Hippocampal formation (tissue), 2 donors: ENCODE results near the gene QSOX2.

ENCODE experiments used
- DNase-seq, 2 donors: peaks; one replicate each; lab custom pipeline; 2025; lab: John Stamatoyannopoulos, UW

QSOX2 gene

DNA sequence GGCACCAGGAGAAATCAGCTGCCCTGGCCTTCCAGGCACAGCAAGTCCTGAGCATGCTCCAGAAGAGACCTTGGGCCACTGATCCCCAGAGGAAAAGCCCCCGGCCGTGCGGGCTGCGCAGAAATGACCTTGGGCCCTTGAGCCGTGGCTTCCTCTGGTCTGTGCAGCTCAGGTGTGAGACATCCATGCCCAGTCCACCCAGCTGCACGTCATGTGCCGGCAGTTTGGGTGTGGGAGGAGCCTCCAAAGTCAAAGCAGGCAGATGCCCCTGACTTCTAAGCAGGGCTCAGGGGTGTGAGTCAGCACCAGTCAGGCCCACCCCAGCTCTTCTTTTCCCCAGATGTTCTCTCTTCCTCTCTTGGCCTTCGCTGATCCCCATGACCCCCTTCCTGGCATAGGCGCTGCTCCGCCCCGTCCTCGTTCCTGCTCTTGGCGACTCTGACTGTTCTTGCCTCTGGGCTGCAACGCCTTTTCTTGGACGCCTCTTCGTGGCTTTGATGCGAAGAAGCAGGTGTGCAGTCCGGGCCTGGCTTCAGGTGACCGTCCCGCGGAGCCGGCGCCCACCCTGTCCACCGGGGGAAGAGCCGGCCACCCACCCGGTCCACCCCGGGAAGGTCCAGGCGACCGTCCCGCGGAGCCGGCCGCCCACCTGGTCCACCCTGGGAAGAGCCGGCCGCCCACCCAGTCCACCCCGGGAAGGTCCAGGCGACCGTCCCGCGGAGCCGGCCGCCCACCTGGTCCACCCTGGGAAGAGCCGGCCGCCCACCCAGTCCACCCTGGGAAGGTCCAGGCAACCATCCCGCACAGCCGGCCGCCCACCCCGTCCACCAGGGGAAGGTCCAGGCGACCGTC, 5.9 kb upstream of the QSOX2 start:
- DNase-seq = no peak

DNA sequence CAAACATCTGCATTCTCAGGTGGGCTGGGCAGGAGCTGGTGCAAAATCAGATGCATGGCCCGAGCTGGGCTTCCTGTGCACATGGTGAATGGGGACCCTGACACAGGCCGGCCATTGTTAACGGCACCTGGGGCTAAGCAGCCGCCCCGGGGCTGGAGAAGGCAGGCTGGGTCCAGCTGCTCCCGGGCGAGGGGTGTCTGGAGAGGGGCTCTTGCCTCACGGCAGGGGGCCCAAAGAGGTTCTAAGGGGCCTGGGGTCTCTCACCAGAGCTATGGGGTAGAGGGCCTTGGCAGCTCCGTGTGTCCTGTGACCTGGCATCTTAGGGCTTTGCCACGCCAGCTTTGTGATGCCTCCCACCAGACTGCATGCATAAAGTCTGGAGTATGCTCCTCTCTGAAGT, 5.1 kb upstream of the QSOX2 start:
- no peak for DNase-seq

DNA sequence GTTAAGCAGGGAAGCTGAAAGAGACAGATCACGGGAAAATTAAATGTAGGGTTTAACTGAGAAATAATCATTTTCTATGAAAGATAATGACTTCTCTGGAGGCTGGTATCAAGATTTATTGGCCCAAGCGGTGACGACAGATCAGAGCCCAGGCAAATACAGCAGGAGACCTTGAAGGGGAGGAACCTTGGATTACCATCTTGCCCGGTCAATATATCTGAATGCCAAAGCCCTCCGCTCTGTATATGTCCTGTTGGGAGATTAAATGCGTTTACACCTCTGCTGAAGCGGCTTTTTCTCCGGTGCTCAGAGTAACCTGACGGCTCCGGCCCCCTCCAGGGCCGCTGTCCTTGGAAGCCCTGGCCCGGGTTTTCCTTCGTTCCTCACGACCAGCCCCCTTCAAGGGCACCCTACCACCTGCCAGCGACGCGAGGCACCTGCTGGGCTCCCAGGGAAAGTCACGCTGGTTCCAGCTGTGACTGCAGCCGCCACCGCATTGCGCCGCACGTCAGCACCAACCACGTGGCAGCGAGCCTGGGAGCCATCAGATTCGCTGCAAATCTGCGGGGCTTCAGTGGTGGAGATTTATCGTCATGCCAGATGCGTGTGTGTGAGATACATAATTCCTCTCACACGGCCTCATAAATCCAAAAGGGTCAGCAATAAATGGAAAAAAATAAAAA, 4.4 kb upstream of the QSOX2 start:
- no peak for DNase-seq

- no peak for DNase-seq
Observed at GRCh38 chr9:136248951-136249876, 3.6 kb upstream of the QSOX2 start.

GRCh38 chr9:136247947-136248637, 2.5 kb upstream of the QSOX2 start:
- no peak for DNase-seq

GRCh38 chr9:136247551-136247916, 1.9 kb upstream of the QSOX2 start:
- DNase-seq = no peak

GRCh38 chr9:136246849-136247550, 1.4 kb upstream of the QSOX2 start:
- DNase-seq = no peak

DNA sequence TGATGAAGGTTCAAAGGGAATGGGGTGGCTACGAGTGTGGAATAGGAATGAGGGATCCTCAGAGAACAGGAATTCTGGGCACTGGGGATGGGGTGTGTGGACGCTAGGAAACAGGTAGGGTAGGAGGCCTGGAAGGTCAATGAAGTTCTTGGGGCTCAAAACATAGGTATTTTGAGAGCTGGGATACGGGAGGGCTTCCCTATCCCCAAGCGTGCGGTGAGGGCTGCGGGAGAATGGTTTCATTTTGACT, 718 bp downstream of the QSOX2 start:
- DNase-seq = no peak

DNA sequence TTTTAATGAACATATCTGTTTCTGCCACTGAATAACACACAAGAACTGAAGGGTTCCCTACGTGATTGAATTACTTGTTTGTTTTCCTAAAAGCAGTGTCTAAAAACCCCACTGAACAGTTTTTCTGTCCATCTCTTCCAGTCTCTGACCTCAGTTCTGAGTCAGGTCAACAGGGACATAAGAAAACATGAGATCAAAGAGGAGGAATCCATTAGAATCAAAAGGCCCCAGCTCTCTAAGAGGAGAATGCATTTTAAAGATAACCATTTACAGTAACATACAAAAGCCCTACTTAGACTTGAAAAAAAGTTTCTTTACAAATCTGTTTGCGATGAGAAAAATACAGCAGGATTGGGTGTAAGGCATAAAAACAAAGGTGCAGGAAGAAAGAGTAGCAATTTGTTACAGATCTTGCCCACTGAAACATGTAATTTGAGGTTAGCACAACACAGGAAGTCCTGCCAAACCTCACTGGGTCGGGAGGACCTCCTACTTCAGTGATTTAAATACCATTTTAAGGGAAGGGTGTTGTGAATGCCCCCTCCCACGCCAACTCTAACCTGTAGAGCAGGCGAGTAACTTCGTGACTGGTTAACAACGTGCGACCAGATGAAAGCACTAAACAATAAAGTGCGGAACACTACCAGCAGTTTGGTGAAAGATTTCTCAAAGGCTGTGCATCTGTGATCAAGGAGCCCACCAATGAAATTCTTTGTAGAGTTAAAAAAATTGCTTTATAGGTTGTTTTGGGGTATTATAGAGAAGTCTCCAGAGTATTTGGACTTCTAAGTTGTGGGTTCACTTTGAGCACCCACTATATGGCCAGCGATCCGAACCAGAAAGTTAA, 1.3 kb downstream of the QSOX2 start:
- no peak for DNase-seq

- DNase-seq = no peak
Observed at GRCh38 chr9:136243631-136244030, 2.0 kb downstream of the QSOX2 start.

GRCh38 chr9:136242918-136243525, 2.6 kb downstream of the QSOX2 start:
- DNase-seq = no peak

DNA sequence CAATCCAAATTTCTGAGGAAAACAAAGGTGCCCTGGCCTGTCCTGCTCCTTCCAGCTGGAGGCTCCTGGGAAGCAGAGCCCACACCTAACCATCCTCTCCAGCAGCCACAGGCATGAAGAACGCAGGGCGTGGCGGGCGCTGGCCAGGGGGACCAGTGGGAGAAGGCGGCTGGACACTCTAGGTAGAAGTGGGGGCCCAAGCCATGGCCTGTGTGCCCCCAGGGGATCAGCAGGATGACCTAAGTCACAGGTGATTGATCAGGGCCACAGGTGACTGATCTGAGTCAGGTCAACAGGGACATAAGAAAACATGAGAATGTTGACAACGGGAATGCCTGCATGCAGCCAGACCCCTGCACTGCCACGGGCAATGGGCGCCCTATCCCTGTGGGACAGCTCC, 3.4 kb downstream of the QSOX2 start:
- DNase-seq = no peak

DNA sequence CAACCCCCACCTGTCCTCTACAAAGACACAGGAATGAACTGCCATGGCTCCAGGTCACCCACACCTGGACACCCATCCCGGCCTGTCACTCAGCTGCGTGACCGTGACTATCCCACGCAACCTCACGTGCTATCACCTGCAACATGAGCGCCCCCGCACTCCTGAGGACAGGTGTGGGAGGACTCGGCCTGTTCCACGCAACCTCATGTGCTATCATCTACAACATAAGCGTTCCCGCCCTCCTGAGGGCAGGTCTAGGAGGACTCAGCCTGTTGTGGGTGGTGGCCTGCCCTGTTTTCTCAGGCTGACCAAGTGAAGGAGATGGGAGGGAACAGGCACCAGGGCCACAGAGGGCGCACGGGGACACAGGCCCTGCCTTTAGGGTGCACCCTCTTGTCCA, 4.1 kb downstream of the QSOX2 start:
- DNase-seq = no peak

DNA sequence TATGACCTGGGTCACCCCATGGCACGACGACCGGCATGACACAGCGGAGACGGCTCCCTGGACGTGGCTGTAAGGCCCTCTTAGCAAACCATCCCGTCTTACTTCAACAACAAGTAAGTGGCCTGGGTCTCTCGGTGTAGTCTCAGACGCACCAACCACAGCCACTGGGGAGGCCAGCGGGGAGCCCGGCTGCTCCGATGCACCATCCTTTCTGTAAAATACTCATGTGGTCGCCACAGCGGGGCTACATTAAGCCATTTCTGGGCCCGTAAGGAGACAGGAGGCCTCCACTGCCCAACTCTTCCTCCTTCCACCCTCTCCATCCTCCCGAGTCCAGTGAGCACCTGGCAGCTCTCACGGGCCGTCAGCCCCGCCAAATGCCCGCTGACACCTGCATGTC, 4.7 kb downstream of the QSOX2 start:
- DNase-seq = no peak

- DNase-seq = no peak
Observed at GRCh38 chr9:136239983-136240330, 5.7 kb downstream of the QSOX2 start.

- no peak for DNase-seq
Observed at GRCh38 chr9:136239135-136239982, 6.3 kb downstream of the QSOX2 start.

- DNase-seq = no peak
Observed at GRCh38 chr9:136238342-136238732, 7.3 kb downstream of the QSOX2 start.

GRCh38 chr9:136237486-136238341, 7.9 kb downstream of the QSOX2 start:
- no peak for DNase-seq
